AG10803 (cell line): Measurements from ENCODE around the gene KCTD6.
A peak's percentile ranks its signal among the peaks of the same experiment; 100 is the strongest.

Experiments
- DNase-seq: peaks from one replicate; pipeline ENCODE4 v3.0.0; 2010; ENCODE audit warnings: low read depth
- H3K4me3 ChIP-seq: 2 replicates; pipeline ENCODE4 v1.5.1; 2011; ENCODE audit warnings: mild to moderate bottlenecking, low read length, control low read depth
- TF ChIP-seq, protein P1 (sequence below): conservative IDR thresholded peaks from 2 replicates; pipeline ENCODE4 v1.5.1; 2011; ENCODE audit warnings: mild to moderate bottlenecking, low read length, control low read depth, inconsistent platforms

KCTD6 gene

DNA sequence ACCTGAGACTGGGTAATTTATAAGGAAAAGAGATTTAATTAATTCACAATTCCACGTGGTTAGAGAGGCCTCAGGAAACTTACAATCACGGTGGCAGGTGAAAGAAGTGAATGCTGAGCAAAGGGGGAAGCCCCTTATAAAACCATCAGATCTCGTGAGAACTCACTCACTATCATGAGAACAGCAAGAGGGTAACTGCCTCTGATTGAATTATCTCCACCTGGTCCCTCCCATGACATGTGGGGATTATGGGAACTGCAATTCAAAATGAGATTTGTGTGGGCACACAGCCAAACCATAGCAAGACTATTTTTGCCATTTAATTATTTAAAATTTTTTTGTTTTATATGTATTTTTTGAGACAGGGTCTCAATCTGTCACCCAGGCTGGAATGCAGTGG is 27.0 kb upstream of the KCTD6 start:
- no peak for DNase-seq
- TF ChIP-seq, protein P1, sequence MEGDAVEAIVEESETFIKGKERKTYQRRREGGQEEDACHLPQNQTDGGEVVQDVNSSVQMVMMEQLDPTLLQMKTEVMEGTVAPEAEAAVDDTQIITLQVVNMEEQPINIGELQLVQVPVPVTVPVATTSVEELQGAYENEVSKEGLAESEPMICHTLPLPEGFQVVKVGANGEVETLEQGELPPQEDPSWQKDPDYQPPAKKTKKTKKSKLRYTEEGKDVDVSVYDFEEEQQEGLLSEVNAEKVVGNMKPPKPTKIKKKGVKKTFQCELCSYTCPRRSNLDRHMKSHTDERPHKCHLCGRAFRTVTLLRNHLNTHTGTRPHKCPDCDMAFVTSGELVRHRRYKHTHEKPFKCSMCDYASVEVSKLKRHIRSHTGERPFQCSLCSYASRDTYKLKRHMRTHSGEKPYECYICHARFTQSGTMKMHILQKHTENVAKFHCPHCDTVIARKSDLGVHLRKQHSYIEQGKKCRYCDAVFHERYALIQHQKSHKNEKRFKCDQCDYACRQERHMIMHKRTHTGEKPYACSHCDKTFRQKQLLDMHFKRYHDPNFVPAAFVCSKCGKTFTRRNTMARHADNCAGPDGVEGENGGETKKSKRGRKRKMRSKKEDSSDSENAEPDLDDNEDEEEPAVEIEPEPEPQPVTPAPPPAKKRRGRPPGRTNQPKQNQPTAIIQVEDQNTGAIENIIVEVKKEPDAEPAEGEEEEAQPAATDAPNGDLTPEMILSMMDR, result no peak
- no peak overlapping the region for H3K4me3 ChIP-seq

GRCh38 chr3:58466899-58467563 is 24.9 kb upstream of the KCTD6 start:
- TF ChIP-seq, protein P1, result no peak
- no peak for DNase-seq
- no peak overlapping the region for H3K4me3 ChIP-seq

GRCh38 chr3:58469096-58469495 is 22.8 kb upstream of the KCTD6 start:
- no peak overlapping the region for H3K4me3 ChIP-seq
- DNase-seq, result no peak
- TF ChIP-seq, protein P1, result no peak

DNA sequence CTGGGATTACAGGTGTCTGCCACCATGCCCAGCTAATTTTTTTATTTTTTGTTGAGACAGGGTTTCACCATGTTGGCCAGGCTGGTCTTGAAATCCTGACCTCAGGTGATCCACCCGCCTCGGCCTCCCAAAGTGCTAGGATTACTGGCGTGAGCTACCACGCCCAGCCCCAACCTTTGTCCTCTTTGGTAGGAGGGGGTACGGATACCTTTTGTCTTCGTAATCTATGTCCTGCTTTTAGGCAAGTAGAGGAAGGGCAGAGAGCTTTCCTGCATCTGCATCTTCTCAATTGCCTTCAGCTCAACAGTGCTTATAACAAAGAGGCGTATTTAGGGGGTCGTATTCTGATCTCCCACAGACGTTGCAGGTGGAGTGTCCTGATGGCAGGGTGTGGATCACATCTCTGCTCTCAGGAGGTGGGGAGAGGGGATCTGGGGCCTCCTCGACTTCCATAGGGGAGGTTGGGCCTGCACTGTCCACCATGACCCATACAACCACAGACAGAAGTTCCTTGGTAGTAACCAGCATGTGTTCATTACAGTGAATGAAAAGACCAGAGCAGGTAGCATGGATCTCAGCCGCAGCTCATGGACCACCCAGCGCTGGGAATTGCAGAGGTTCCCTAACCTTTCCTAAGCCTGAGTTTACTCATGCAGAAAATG is 21.4 kb upstream of the KCTD6 start:
- no peak overlapping the region for H3K4me3 ChIP-seq
- TF ChIP-seq, protein P1, result no peak
- no peak for DNase-seq

GRCh38 chr3:58471025-58471887 is 20.6 kb upstream of the KCTD6 start:
- TF ChIP-seq, protein P1, result no peak
- peak; percentile 85 for DNase-seq
- no peak overlapping the region for H3K4me3 ChIP-seq

GRCh38 chr3:58473275-58473674 is 18.6 kb upstream of the KCTD6 start:
- no peak overlapping the region for H3K4me3 ChIP-seq
- no peak for DNase-seq
- TF ChIP-seq, protein P1, result no peak
